CD4-positive, alpha-beta T cell (primary cell): Measurements from ENCODE around the gene ZNF8. TPM values are rescaled to one million over a fixed set of nuclear protein-coding genes. Genes with fewer than 3 reads are reported as not detected.

ENCODE experiments used
- ATAC-seq: fragments of 200-7000 bp; cut with Tn5 transposase; one replicate; pipeline ENCODE4 v1.10.0; 2022; ENCODE audit warnings: mild to moderate bottlenecking; ENCODE audit not compliant: poor library complexity
- CTCF ChIA-PET: fragments of 350-600 bp; sonication (Branson Sonifier 250); formaldehyde crosslinking; loops from one replicate; lab custom pipeline; 2021; ENCODE audit warnings: antibody characterized with exemption, inconsistent platforms; lab: Charles Lee
- POLR2A ChIA-PET: fragments of 350-600 bp; sonication (Branson Sonifier 250); formaldehyde crosslinking; loops from one replicate; lab custom pipeline; 2021; ENCODE audit warnings: antibody characterized with exemption, inconsistent platforms; lab: Charles Lee
- DNase-seq, 14 experiments: peaks; one replicate each; pipeline ENCODE4 v3.0.0-alpha.2; 2013 to 2020; ENCODE audit warnings: mixed read lengths in 2 of 14
- H3K27ac ChIP-seq, 2 donors: one replicate each; pipeline versions ENCODE4 v1.5.1 to v1.7.0; 2013; ENCODE audit warnings: low read length in 2 of 2, low read depth in 1 of 2, mild to moderate bottlenecking in 1 of 2
- H3K27me3 ChIP-seq, 2 experiments: 1 replicate in 1 of 2; 2 replicates in 1 of 2; pipeline versions ENCODE4 v1.6.1 to v1.7.0; 2013; ENCODE audit warnings: low read length in 2 of 2, control low read depth in 1 of 2, mild to moderate bottlenecking in 1 of 2, moderate library complexity in 1 of 2; ENCODE audit not compliant: insufficient read depth in 2 of 2, control insufficient read depth in 1 of 2
- H3K36me3 ChIP-seq: one replicate; pipeline ENCODE4 v1.6.1; 2013; ENCODE audit warnings: low read length, control low read depth; ENCODE audit not compliant: insufficient read depth
- H3K4me1 ChIP-seq: one replicate; pipeline ENCODE4 v1.6.1; 2013; ENCODE audit warnings: low read length, control low read depth; ENCODE audit not compliant: insufficient read depth
- H3K4me3 ChIP-seq: one replicate; pipeline ENCODE4 v1.5.1; 2013; ENCODE audit warnings: mild to moderate bottlenecking, low read length, moderate library complexity
- H3K9me3 ChIP-seq, 2 experiments: 1 replicate in 1 of 2; 2 replicates in 1 of 2; pipeline versions ENCODE4 v1.6.1 to v1.7.0; 2013; ENCODE audit warnings: low read length in 2 of 2, mild to moderate bottlenecking in 2 of 2, control low read depth in 1 of 2, moderate library complexity in 1 of 2; ENCODE audit not compliant: control insufficient read depth in 1 of 2, insufficient read depth in 1 of 2
- H3K27ac Mint-ChIP-seq: one replicate; pipeline ENCODE4 v1.8.0; 2020; ENCODE audit warnings: mixed read lengths
- H3K27me3 Mint-ChIP-seq: one replicate; pipeline ENCODE4 v1.8.0; 2021; ENCODE audit warnings: mixed read lengths
- H3K36me3 Mint-ChIP-seq: one replicate; pipeline ENCODE4 v1.8.0; 2021; ENCODE audit warnings: low read depth, mixed read lengths
- H3K4me1 Mint-ChIP-seq: one replicate; pipeline ENCODE4 v1.8.0; 2021; ENCODE audit warnings: low read depth, mixed read lengths
- H3K4me3 Mint-ChIP-seq: one replicate; pipeline ENCODE4 v1.8.0; 2020; ENCODE audit warnings: mild to moderate bottlenecking, mixed read lengths
- H3K9me3 Mint-ChIP-seq: one replicate; pipeline ENCODE4 v1.8.0; 2020; ENCODE audit warnings: mixed read lengths
- intact Hi-C, 2 experiments: fragments of 100-400 bp; cut with DNase I in 1 of 2; cut with micrococcal nuclease in 1 of 2; formaldehyde crosslinking; loops; one replicate each; pipeline versions ENCODE4 v1.15.1 to v1.9.0; 2023 to 2025; cut with DNase I, micrococcal nuclease
- total RNA-seq, 174 experiments: library from RNA in 2 of 174; stranded (reverse) in 2 of 174; gene quantifications; one replicate each; pipeline ENCODE4 v1.2.3 and lab custom pipeline; 2021 to 2026
- TF ChIP-seq, protein P1 (sequence below): fragments of 200-600 bp; IDR thresholded peaks from one replicate; pipeline ENCODE4 v1.8.0; 2022; ENCODE audit warnings: antibody characterized with exemption, mild to moderate bottlenecking

Gene ZNF8
- total RNA-seq, 2 experiments from 2014 or later, result 9.5 to 9.6 TPM

DNA sequence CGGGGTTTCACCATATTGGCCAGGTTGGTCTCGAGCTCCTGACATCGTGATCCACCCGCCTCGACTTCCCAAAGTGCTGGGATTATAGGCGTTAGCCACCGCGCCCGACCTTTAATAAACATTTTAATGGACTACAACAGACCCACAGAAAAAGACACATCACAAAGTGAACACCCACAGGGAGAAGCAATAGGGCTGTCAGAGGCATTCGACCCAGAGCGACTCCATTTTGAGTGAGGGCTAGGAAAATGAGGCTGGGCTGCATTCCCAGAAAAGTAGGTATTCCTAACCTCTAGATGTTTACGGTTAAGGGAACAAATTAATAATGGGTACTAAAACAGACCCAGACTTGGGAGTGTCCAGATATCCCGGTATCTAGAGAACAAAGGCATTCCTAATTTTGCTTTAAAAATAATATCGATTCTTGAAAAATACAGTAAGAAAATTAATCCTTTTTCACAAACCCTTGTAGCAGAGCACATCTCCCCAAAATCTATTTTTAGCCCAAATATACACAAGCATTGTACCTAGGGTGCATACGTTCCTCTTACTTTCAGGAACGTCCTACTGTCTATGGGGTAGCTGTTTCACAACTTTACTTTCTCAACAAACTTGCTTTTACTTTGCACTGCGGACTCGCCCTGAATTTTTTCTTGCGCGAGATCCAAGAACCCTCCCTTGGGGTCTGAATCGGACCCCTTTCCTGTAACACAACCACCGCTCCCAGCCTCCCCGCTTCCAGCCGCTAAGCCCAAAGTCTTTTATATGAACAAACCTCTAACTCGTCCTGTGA, 811 bp upstream of the ZNF8 start:
- Mint-ChIP-seq H3K36me3 (peaks cover 68% of the 10 kb centered on the region), H3K27me3 (no peaks in the 10 kb centered on the region), H3K4me3 (peak overlapping the region; percentile 98), H3K4me1 (peaks cover 41% of the 10 kb centered on the region), H3K27ac (peak overlapping the region; percentile 92), H3K9me3 (peaks cover 2% of the 10 kb centered on the region)
- no peaks in the 10 kb centered on the region for H3K27me3 ChIP-seq
- POLR2A ChIA-PET, result interaction anchor here (0.7 to 3.6 kb wide), 16 partner anchors 10 to 275 kb away, joined by 3 to 31 read pairs (median 4); partner anchors contain the start of genes ERVK3-1, ZNF274, ZNF329 and ZNF497
- CTCF ChIA-PET, result interaction anchor here (0.6 kb wide), 1 partner anchor 50 kb away, joined by 5 read pairs; no protein-coding TSS in a partner anchor
- ATAC-seq (peak; percentile 7), DNase-seq (no peak)
- peaks cover 21% of the 10 kb centered on the region for H3K36me3 ChIP-seq
- TF ChIP-seq, protein P1, sequence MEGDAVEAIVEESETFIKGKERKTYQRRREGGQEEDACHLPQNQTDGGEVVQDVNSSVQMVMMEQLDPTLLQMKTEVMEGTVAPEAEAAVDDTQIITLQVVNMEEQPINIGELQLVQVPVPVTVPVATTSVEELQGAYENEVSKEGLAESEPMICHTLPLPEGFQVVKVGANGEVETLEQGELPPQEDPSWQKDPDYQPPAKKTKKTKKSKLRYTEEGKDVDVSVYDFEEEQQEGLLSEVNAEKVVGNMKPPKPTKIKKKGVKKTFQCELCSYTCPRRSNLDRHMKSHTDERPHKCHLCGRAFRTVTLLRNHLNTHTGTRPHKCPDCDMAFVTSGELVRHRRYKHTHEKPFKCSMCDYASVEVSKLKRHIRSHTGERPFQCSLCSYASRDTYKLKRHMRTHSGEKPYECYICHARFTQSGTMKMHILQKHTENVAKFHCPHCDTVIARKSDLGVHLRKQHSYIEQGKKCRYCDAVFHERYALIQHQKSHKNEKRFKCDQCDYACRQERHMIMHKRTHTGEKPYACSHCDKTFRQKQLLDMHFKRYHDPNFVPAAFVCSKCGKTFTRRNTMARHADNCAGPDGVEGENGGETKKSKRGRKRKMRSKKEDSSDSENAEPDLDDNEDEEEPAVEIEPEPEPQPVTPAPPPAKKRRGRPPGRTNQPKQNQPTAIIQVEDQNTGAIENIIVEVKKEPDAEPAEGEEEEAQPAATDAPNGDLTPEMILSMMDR, result no peak
- peak overlapping the region; percentile 81 to 85 for H3K27ac ChIP-seq
- intact Hi-C loops, result loop anchor here (1.0 to 10.0 kb wide), 6 partner anchors 27 to 551 kb away; partner anchors contain the start of genes ERVK3-1 (in 2 of the 2), ZNF274 (in 2 of the 2), ZNF544 (in 2 of the 2) and ZNF671 (in 1 of the 2)
- peak overlapping the region; percentile 89 for H3K4me3 ChIP-seq
- peaks cover 22 to 31% of the 10 kb centered on the region in 2 experiments for H3K9me3 ChIP-seq
- peaks cover 29% of the 10 kb centered on the region for H3K4me1 ChIP-seq

DNA sequence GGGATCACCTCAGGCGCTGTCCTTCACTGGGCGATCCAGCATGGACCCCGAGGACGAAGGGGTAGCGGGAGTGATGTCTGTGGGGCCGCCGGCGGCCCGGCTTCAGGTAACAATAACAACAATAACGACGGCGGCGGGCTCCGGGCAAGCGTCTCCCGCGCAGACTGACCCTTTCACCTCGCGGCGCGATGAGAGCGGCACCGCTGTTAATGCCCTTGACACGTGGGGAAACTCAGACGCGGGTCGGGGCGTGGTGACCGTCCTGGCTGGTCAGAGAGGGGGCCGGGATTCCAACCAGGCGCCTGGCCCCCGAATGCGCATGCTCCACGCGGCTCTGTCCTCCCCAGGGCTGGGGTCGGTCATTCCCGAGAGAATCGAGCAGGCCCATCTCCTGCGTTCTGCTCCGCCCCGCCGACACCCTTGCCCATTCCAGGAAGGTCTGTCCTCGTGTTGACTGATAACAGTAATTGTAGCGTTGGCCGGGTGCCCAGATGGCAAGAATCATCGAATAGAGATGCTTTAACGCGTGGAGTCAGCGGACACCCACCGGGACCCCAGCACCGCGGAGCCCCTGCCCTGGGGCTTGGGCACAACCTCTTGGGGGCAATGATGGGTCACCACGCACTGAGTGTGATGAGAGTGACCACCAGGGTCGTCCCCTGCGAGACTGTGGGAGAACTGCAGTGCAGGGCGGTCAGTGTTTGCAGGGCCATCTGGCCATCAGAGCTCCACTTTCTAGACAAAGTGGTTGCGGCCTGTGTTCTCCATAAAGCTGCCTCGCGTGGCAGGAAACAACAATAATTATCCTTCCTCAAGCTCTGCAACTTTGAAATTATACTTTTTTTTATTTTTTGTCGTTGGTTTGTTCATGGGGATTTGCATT, 528 bp downstream of the ZNF8 start:
- CTCF ChIA-PET, result no interaction called here
- peaks cover 16% of the 10 kb centered on the region for H3K36me3 ChIP-seq
- Mint-ChIP-seq H3K27ac (peak overlapping the region; percentile 92), H3K4me3 (peak overlapping the region; percentile 98), H3K4me1 (peaks cover 45% of the 10 kb centered on the region), H3K27me3 (no peaks in the 10 kb centered on the region), H3K36me3 (peaks cover 69% of the 10 kb centered on the region), H3K9me3 (peaks cover 2% of the 10 kb centered on the region)
- intact Hi-C loops, result loop anchor here (2.0 to 10.0 kb wide), 4 partner anchors 48 to 552 kb away; partner anchors contain the start of genes ZNF544 (in 2 of the 2), ZNF671 (in 1 of the 2) and ZSCAN22 (in 1 of the 2)
- POLR2A ChIA-PET, result interaction anchor here (1.0 to 3.6 kb wide), 12 partner anchors 9 to 128 kb away, joined by 3 to 31 read pairs (median 4); partner anchors contain the start of genes ERVK3-1, ZNF274, ZNF329 and ZNF497
- ATAC-seq (no peak), DNase-seq (peak in 12 of 14 experiments; percentile 3 to 56 (median 30))
- no peaks in the 10 kb centered on the region for H3K27me3 ChIP-seq
- TF ChIP-seq, protein P1, result no peak
- H3K4me1 ChIP-seq, result peaks cover 29% of the 10 kb centered on the region
- peak overlapping the region; percentile 58 to 85 for H3K27ac ChIP-seq
- H3K4me3 ChIP-seq, result peak overlapping the region; percentile 89
- peaks cover 12 to 20% of the 10 kb centered on the region in 2 experiments for H3K9me3 ChIP-seq

DNA sequence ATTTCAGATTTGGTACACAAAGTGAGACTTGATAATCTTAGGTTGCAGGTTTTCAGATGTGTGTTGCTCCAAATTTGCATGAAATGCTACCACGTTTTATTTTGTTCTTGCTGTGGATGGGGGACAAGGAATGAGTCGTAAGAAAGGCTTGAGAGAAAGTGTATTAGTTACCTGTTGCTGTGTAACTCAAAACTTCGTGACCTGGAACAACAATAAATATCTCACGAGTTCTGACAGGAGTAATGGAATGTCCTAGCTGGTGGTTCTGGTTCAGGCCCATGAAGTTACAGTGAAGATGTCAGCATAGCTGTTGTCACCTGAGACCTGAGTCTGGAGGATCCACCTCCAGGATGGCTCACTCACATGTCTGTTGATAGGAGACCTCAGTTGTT, 1.2 kb downstream of the ZNF8 start:
- intact Hi-C loops, result loop anchor here (2.0 to 10.0 kb wide), 4 partner anchors 47 to 553 kb away; partner anchors contain the start of genes ZNF544 (in 2 of the 2), ZNF671 (in 1 of the 2) and ZSCAN22 (in 1 of the 2)
- H3K4me1 ChIP-seq, result peaks cover 29% of the 10 kb centered on the region
- ChIA-PET CTCF (no interaction called here), POLR2A (interaction anchor here (1.0 to 3.6 kb wide), 3 partner anchors 10 to 67 kb away, joined by 4 to 31 read pairs (median 5); partner anchors contain the start of gene ERVK3-1)
- Mint-ChIP-seq H3K36me3 (peaks cover 67% of the 10 kb centered on the region), H3K4me3 (peak overlapping the region; percentile 98), H3K9me3 (peaks cover 2% of the 10 kb centered on the region), H3K27me3 (no peaks in the 10 kb centered on the region), H3K4me1 (peaks cover 45% of the 10 kb centered on the region), H3K27ac (peak overlapping the region; percentile 92)
- no peak for ATAC-seq
- no peak for DNase-seq
- TF ChIP-seq, protein P1, result no peak
- no peaks in the 10 kb centered on the region for H3K27me3 ChIP-seq
- peak overlapping the region; percentile 89 for H3K4me3 ChIP-seq
- peaks cover 11% of the 10 kb centered on the region for H3K36me3 ChIP-seq
- H3K9me3 ChIP-seq, result peaks cover 5 to 20% of the 10 kb centered on the region in 2 experiments
- H3K27ac ChIP-seq, result no peak overlapping the region
